ENCODE results near the gene CYP27B1.

CYP27B1 gene

GRCh38 chr12:57807285-57807684 lies 40.4 kb upstream of the CYP27B1 start:
- H2BK5ac ChIP-seq (ENCODE audit: low read length), result no peak overlapping the region
- H4K8ac ChIP-seq (ENCODE audit: low read depth, low read length), result no peak overlapping the region
- WGBS (ENCODE audit: extremely low coverage, insufficient coverage, low lambda C conversion rate), result no CpG with 5 or more reads among the region's 9 CpGs
- no peak overlapping the region for H3K4me3 ChIP-seq (ENCODE audit: low read length)
- H3K18ac ChIP-seq (ENCODE audit: low read length), result no peak overlapping the region
- no peak overlapping the region for H4K5ac ChIP-seq (ENCODE audit: low read length)
- H2BK120ac ChIP-seq (ENCODE audit: low read depth, low read length), result no peak overlapping the region
- H3K36me3 ChIP-seq (ENCODE audit: control insufficient read depth, insufficient read depth, low read length), result no peaks in the 10 kb centered on the region
- DNase-seq, result no peak
- no peak overlapping the region for H3K4me2 ChIP-seq (ENCODE audit: low read length)
- no peak overlapping the region for H2BK15ac ChIP-seq (replicated peaks; ENCODE audit: low read depth)
- no peak overlapping the region for H3K23ac ChIP-seq (ENCODE audit: low read length)
- no peaks in the 10 kb centered on the region for H3K79me1 ChIP-seq (ENCODE audit: low read length)
- H3K79me2 ChIP-seq (ENCODE audit: control insufficient read depth, insufficient read depth, low read length), result no peaks in the 10 kb centered on the region
- H3K27me3 ChIP-seq (ENCODE audit: insufficient read depth, low read length, poor library complexity), result no peaks in the 10 kb centered on the region
- no peak overlapping the region for H2AK5ac ChIP-seq (ENCODE audit: low read length)
- no peaks in the 10 kb centered on the region for H3K4me1 ChIP-seq (ENCODE audit: control insufficient read depth, low read depth, low read length)
- H3K56ac ChIP-seq (ENCODE audit: low read length), result no peak overlapping the region
- H3K4ac ChIP-seq (ENCODE audit: low read depth, low read length), result no peak overlapping the region
- H3K9ac ChIP-seq (ENCODE audit: low read length), result no peak overlapping the region
- no peak overlapping the region for H3K27ac ChIP-seq (ENCODE audit: low read depth, low read length)

GRCh38 chr12:57806677-57807076 lies 39.8 kb upstream of the CYP27B1 start:
- no peaks in the 10 kb centered on the region for H3K4me1 ChIP-seq (ENCODE audit: control insufficient read depth, low read depth, low read length)
- no peak overlapping the region for H2BK5ac ChIP-seq (ENCODE audit: low read length)
- no peaks in the 10 kb centered on the region for H3K79me2 ChIP-seq (ENCODE audit: control insufficient read depth, insufficient read depth, low read length)
- no peak overlapping the region for H3K27ac ChIP-seq (ENCODE audit: low read depth, low read length)
- no peak overlapping the region for H3K4me2 ChIP-seq (ENCODE audit: low read length)
- no peak overlapping the region for H3K4me3 ChIP-seq (ENCODE audit: low read length)
- H2BK15ac ChIP-seq (replicated peaks; ENCODE audit: low read depth), result no peak overlapping the region
- no peaks in the 10 kb centered on the region for H3K36me3 ChIP-seq (ENCODE audit: control insufficient read depth, insufficient read depth, low read length)
- no peaks in the 10 kb centered on the region for H3K79me1 ChIP-seq (ENCODE audit: low read length)
- no peak overlapping the region for H3K4ac ChIP-seq (ENCODE audit: low read depth, low read length)
- H3K56ac ChIP-seq (ENCODE audit: low read length), result no peak overlapping the region
- no CpG with 5 or more reads among the region's 3 CpGs for WGBS (ENCODE audit: extremely low coverage, insufficient coverage, low lambda C conversion rate)
- H4K8ac ChIP-seq (ENCODE audit: low read depth, low read length), result no peak overlapping the region
- H2AK5ac ChIP-seq (ENCODE audit: low read length), result no peak overlapping the region
- no peaks in the 10 kb centered on the region for H3K27me3 ChIP-seq (ENCODE audit: insufficient read depth, low read length, poor library complexity)
- no peak overlapping the region for H4K5ac ChIP-seq (ENCODE audit: low read length)
- no peak overlapping the region for H3K18ac ChIP-seq (ENCODE audit: low read length)
- H2BK120ac ChIP-seq (ENCODE audit: low read depth, low read length), result no peak overlapping the region
- H3K23ac ChIP-seq (ENCODE audit: low read length), result no peak overlapping the region
- no peak for DNase-seq
- H3K9ac ChIP-seq (ENCODE audit: low read length), result no peak overlapping the region

DNA sequence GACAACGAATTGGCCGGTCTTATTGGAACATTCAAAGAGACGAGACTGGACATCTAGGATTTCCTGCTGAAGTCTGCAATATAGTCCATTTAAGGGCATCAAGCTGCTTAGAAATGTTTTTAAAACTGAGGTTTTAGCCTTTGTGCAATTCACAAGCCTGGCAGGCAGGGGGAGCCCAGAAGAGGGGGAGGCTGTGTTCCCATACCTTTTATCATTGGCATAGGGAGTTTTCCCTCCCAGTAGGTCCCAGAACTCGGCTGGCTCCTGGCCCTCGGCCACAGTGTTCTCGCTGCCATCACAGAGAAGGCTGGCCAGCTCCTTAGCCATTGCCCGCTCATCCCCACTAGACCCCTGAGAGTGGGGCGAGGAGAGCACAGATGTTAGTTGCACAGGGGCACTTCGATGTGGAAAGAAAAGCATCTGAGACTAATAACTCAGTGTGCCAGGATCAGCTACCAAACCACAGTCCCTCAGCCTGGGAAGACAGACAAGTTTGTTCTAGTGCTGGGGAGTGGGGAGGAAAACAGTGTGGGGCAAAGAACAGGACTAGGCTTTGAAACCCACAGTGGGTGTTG lies 36.5 kb upstream of the CYP27B1 start:
- H3K4me3 ChIP-seq (ENCODE audit: low read length), result no peak overlapping the region
- H3K56ac ChIP-seq (ENCODE audit: low read length), result no peak overlapping the region
- no peak overlapping the region for H3K23ac ChIP-seq (ENCODE audit: low read length)
- no peak overlapping the region for H3K4ac ChIP-seq (ENCODE audit: low read depth, low read length)
- H4K5ac ChIP-seq (ENCODE audit: low read length), result no peak overlapping the region
- H3K27me3 ChIP-seq (ENCODE audit: insufficient read depth, low read length, poor library complexity), result no peaks in the 10 kb centered on the region
- H3K4me2 ChIP-seq (ENCODE audit: low read length), result no peak overlapping the region
- DNase-seq, result peak; percentile 69
- no peak overlapping the region for H3K27ac ChIP-seq (ENCODE audit: low read depth, low read length)
- no peaks in the 10 kb centered on the region for H3K4me1 ChIP-seq (ENCODE audit: control insufficient read depth, low read depth, low read length)
- H4K8ac ChIP-seq (ENCODE audit: low read depth, low read length), result no peak overlapping the region
- no peak overlapping the region for H2BK15ac ChIP-seq (replicated peaks; ENCODE audit: low read depth)
- no peak overlapping the region for H2BK5ac ChIP-seq (ENCODE audit: low read length)
- H3K79me2 ChIP-seq (ENCODE audit: control insufficient read depth, insufficient read depth, low read length), result no peaks in the 10 kb centered on the region
- WGBS (ENCODE audit: extremely low coverage, insufficient coverage, low lambda C conversion rate), result no CpG with 5 or more reads among the region's 9 CpGs
- H2AK5ac ChIP-seq (ENCODE audit: low read length), result no peak overlapping the region
- no peaks in the 10 kb centered on the region for H3K79me1 ChIP-seq (ENCODE audit: low read length)
- H3K9ac ChIP-seq (ENCODE audit: low read length), result peak overlapping the region; percentile 7
- no peak overlapping the region for H3K18ac ChIP-seq (ENCODE audit: low read length)
- H2BK120ac ChIP-seq (ENCODE audit: low read depth, low read length), result no peak overlapping the region
- H3K36me3 ChIP-seq (ENCODE audit: control insufficient read depth, insufficient read depth, low read length), result peaks cover 2% of the 10 kb centered on the region

GRCh38 chr12:57802607-57803006 lies 35.7 kb upstream of the CYP27B1 start:
- no CpG with 5 or more reads among the region's 1 CpG for WGBS (ENCODE audit: extremely low coverage, insufficient coverage, low lambda C conversion rate)
- Histone ChIP-seq H3K27me3 (ENCODE audit: insufficient read depth, low read length, poor library complexity) (no peaks in the 10 kb centered on the region), H2BK15ac (replicated peaks; ENCODE audit: low read depth) (no peak overlapping the region), H3K4me2 (ENCODE audit: low read length) (no peak overlapping the region), H3K9ac (ENCODE audit: low read length) (no peak overlapping the region), H3K4ac (ENCODE audit: low read depth, low read length) (no peak overlapping the region), H3K79me1 (ENCODE audit: low read length) (no peaks in the 10 kb centered on the region), H3K18ac (ENCODE audit: low read length) (no peak overlapping the region), H3K27ac (ENCODE audit: low read depth, low read length) (no peak overlapping the region), H3K4me3 (ENCODE audit: low read length) (no peak overlapping the region), H2BK120ac (ENCODE audit: low read depth, low read length) (no peak overlapping the region), H2AK5ac (ENCODE audit: low read length) (no peak overlapping the region), H3K79me2 (ENCODE audit: control insufficient read depth, insufficient read depth, low read length) (no peaks in the 10 kb centered on the region), H3K4me1 (ENCODE audit: control insufficient read depth, low read depth, low read length) (no peaks in the 10 kb centered on the region), H3K23ac (ENCODE audit: low read length) (no peak overlapping the region), H3K36me3 (ENCODE audit: control insufficient read depth, insufficient read depth, low read length) (peaks cover 2% of the 10 kb centered on the region), H4K5ac (ENCODE audit: low read length) (no peak overlapping the region), H2BK5ac (ENCODE audit: low read length) (no peak overlapping the region), H3K56ac (ENCODE audit: low read length) (no peak overlapping the region), H4K8ac (ENCODE audit: low read depth, low read length) (no peak overlapping the region)
- no peak for DNase-seq

- H3K36me3 ChIP-seq (ENCODE audit: control insufficient read depth, insufficient read depth, low read length), result peaks cover 6% of the 10 kb centered on the region
- no peak overlapping the region for H2BK5ac ChIP-seq (ENCODE audit: low read length)
- no peak overlapping the region for H4K8ac ChIP-seq (ENCODE audit: low read depth, low read length)
These were observed 34.1 kb upstream of the CYP27B1 start for GRCh38 chr12:57800965-57801364.

DNA sequence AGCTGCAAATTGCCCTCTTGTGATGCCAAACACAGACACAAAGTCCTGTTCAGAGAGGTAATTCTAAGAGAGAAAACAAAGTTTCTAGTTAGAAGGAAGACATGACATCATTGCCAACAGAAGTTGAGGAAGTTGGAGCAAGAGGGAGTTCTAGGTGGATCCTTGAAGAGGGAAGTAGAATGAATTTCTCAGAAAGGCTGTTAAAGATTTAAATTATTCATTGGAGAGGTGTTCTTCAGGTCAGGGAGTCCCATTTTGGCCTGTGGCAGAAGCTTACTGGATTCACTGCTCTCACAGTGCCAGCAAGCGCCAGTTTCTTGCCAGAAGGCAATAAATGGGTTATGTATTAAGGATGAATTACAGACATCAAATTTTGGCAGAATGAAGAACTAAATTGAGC lies 31.1 kb upstream of the CYP27B1 start:
- Histone ChIP-seq H3K27me3 (ENCODE audit: insufficient read depth, low read length, poor library complexity) (no peaks in the 10 kb centered on the region), H4K8ac (ENCODE audit: low read depth, low read length) (no peak overlapping the region), H3K56ac (ENCODE audit: low read length) (no peak overlapping the region), H4K5ac (ENCODE audit: low read length) (no peak overlapping the region), H3K4me1 (ENCODE audit: control insufficient read depth, low read depth, low read length) (no peaks in the 10 kb centered on the region), H3K79me2 (ENCODE audit: control insufficient read depth, insufficient read depth, low read length) (no peaks in the 10 kb centered on the region), H3K27ac (ENCODE audit: low read depth, low read length) (no peak overlapping the region), H3K18ac (ENCODE audit: low read length) (no peak overlapping the region), H3K4me2 (ENCODE audit: low read length) (no peak overlapping the region), H2BK120ac (ENCODE audit: low read depth, low read length) (no peak overlapping the region), H3K36me3 (ENCODE audit: control insufficient read depth, insufficient read depth, low read length) (peaks cover 6% of the 10 kb centered on the region), H3K4me3 (ENCODE audit: low read length) (no peak overlapping the region), H3K79me1 (ENCODE audit: low read length) (no peaks in the 10 kb centered on the region), H3K9ac (ENCODE audit: low read length) (no peak overlapping the region), H3K4ac (ENCODE audit: low read depth, low read length) (no peak overlapping the region), H2AK5ac (ENCODE audit: low read length) (no peak overlapping the region), H2BK5ac (ENCODE audit: low read length) (no peak overlapping the region), H2BK15ac (replicated peaks; ENCODE audit: low read depth) (no peak overlapping the region), H3K23ac (ENCODE audit: low read length) (no peak overlapping the region)
- WGBS (ENCODE audit: extremely low coverage, insufficient coverage, low lambda C conversion rate), result no CpG with 5 or more reads among the region's 1 CpG
- DNase-seq, result no peak

More at GRCh38 chr12:57800965-57801364, 34.1 kb upstream of the CYP27B1 start:
- Histone ChIP-seq H3K4me3 (ENCODE audit: low read length) (no peak overlapping the region), H3K4me2 (ENCODE audit: low read length) (no peak overlapping the region), H3K27ac (ENCODE audit: low read depth, low read length) (no peak overlapping the region), H3K79me2 (ENCODE audit: control insufficient read depth, insufficient read depth, low read length) (no peaks in the 10 kb centered on the region), H3K56ac (ENCODE audit: low read length) (no peak overlapping the region), H2BK120ac (ENCODE audit: low read depth, low read length) (no peak overlapping the region), H3K9ac (ENCODE audit: low read length) (no peak overlapping the region), H4K5ac (ENCODE audit: low read length) (no peak overlapping the region), H3K79me1 (ENCODE audit: low read length) (no peaks in the 10 kb centered on the region), H2AK5ac (ENCODE audit: low read length) (no peak overlapping the region), H2BK15ac (replicated peaks; ENCODE audit: low read depth) (no peak overlapping the region), H3K23ac (ENCODE audit: low read length) (no peak overlapping the region), H3K4ac (ENCODE audit: low read depth, low read length) (no peak overlapping the region), H3K18ac (ENCODE audit: low read length) (no peak overlapping the region), H3K27me3 (ENCODE audit: insufficient read depth, low read length, poor library complexity) (no peaks in the 10 kb centered on the region), H3K4me1 (ENCODE audit: control insufficient read depth, low read depth, low read length) (no peaks in the 10 kb centered on the region)
- WGBS (ENCODE audit: extremely low coverage, insufficient coverage, low lambda C conversion rate), result no CpG with 5 or more reads among the region's 3 CpGs
- DNase-seq, result no peak

All from mesendoderm (in vitro differentiated cells).